Left renal pelvis (tissue), 4 donors: ENCODE measurements around the gene NSMCE4A. TPM values are rescaled to one million over a fixed set of nuclear protein-coding genes. Genes with fewer than 3 reads are reported as not detected.
"Not testable (repeated sequence)": the region's sequence is repeated elsewhere in the genome, so short reads cannot be mapped to it uniquely, and the experiment has no call there.

ENCODE experiments used
- DNase-seq, 4 donors: peaks; one replicate each; pipeline ENCODE4 v3.0.0-alpha.2; 2013; ENCODE audit warnings: low read depth in 4 of 4, low spot score in 3 of 4
- polyA plus RNA-seq, 4 donors: library from polyadenylated mRNA; unstranded; fragments of 120-200 nt; gene quantifications; one replicate each; pipeline ENCODE4 v1.2.1, GENCODE V29; 2013; ENCODE audit not compliant: insufficient read length in 4 of 4

NSMCE4A gene
- polyA plus RNA-seq, 4 donors, result 68.1 to 98.0 (median 81.6) TPM

- DNase-seq, result no peak
Measured at GRCh38 chr10:121942749-121943416, 32.1 kb downstream of the NSMCE4A start.

- no peak for DNase-seq
Measured at GRCh38 chr10:121941532-121941931, 33.5 kb downstream of the NSMCE4A start.

GRCh38 chr10:121936295-121936694, 38.7 kb downstream of the NSMCE4A start:
- DNase-seq, result no peak

GRCh38 chr10:121935702-121936101, 39.3 kb downstream of the NSMCE4A start:
- DNase-seq, result no peak

- DNase-seq, result not testable (repeated sequence)
Measured at GRCh38 chr10:121930268-121931085, 44.5 kb downstream of the NSMCE4A start.

GRCh38 chr10:121929585-121930267, 45.3 kb downstream of the NSMCE4A start:
- not testable (repeated sequence) for DNase-seq

GRCh38 chr10:121928528-121928884, 46.5 kb downstream of the NSMCE4A start:
- DNase-seq, result peak in 3 of 4 donors; percentile 16 to 43 (median 27)

- peak; percentile 81 to 88 (median 86) for DNase-seq
Measured at GRCh38 chr10:121927841-121928527, 47.0 kb downstream of the NSMCE4A start, which contains the start of gene ATE1. Gene ATE1 (minus strand): TSS chr10:121928031. CDS start chr10:121927949, 82 bp downstream.

GRCh38 chr10:121927318-121927840, 47.6 kb downstream of the NSMCE4A start:
- DNase-seq, result peak in 3 of 4 donors; percentile 22 to 30 (median 26)

GRCh38 chr10:121926671-121927317, 48.2 kb downstream of the NSMCE4A start:
- DNase-seq, result peak; percentile 12 to 46 (median 29)

GRCh38 chr10:121926157-121926556, 48.9 kb downstream of the NSMCE4A start:
- DNase-seq, result no peak

GRCh38 chr10:121921238-121921931, 53.6 kb downstream of the NSMCE4A start:
- DNase-seq, result no peak

GRCh38 chr10:121919666-121920065, 55.4 kb downstream of the NSMCE4A start:
- DNase-seq, result no peak

GRCh38 chr10:121918800-121919199, 56.2 kb downstream of the NSMCE4A start:
- not testable (repeated sequence) for DNase-seq

- no peak for DNase-seq
Measured at GRCh38 chr10:121914661-121915060, 60.4 kb downstream of the NSMCE4A start.

- no peak for DNase-seq
Measured at GRCh38 chr10:121911421-121911697, 63.7 kb downstream of the NSMCE4A start.

GRCh38 chr10:121910673-121911420, 64.2 kb downstream of the NSMCE4A start:
- no peak for DNase-seq
